ENCODE data around the gene CHMP4A.

DNA sequence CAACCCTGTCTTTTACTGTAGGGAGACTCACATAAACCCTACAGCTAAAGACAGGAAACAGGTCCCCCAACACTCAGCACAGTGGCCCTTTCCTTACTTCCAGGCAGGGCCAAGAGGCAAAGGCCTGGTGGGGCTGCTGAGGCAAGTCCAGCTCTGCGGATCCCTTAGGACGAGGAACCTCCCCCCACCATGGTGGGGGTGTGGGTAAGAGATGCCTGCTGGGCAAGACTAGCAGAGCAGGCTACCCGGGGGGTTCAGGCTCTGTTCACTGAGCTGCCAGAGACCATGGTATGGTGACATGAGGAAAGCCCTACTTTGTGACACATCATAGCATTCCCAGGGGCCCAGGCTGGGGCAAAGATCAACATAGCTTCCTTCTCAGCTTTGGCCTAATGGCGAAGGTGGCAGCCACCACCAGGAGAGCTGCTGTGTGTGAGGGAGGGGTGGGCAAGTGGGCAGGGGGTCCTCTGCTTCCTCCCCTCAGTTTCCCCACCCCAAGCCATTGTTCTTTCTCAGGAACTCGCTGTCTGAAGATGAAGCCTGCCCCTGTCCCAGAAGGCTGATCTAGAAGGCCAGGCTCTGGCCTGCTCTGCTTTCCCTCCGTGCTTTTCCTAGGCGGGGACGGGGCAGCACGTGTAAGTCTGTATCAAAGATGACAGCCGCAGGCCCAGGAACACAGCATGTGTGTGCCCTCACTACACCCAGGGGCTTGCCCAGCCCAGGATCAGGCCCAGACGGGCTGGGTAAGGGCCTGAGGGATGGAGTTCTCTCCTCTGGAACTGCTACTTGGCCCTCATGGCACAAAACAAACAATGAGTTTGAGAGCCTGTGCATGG lies 39.2 kb upstream of the CHMP4A start:
- TF ChIP-seq, protein P1, sequence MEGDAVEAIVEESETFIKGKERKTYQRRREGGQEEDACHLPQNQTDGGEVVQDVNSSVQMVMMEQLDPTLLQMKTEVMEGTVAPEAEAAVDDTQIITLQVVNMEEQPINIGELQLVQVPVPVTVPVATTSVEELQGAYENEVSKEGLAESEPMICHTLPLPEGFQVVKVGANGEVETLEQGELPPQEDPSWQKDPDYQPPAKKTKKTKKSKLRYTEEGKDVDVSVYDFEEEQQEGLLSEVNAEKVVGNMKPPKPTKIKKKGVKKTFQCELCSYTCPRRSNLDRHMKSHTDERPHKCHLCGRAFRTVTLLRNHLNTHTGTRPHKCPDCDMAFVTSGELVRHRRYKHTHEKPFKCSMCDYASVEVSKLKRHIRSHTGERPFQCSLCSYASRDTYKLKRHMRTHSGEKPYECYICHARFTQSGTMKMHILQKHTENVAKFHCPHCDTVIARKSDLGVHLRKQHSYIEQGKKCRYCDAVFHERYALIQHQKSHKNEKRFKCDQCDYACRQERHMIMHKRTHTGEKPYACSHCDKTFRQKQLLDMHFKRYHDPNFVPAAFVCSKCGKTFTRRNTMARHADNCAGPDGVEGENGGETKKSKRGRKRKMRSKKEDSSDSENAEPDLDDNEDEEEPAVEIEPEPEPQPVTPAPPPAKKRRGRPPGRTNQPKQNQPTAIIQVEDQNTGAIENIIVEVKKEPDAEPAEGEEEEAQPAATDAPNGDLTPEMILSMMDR (IDR thresholded peaks at IDR 0.05): no peak
- TF ChIP-seq POLR2A (IDR thresholded peaks at IDR 0.05): no peak

All from vagina (tissue), 2 donors.